GM21619 (cell line): ENCODE measurements around the gene FRG2B.
"Not testable (repeated sequence)": the region's sequence is repeated elsewhere in the genome, so short reads cannot be mapped to it uniquely, and the experiment has no call there.

Experiments
- ATAC-seq: cut with Tn5 transposase; IDR thresholded peaks from one replicate; pipeline ENCODE4 v1.9.1; 2021; ENCODE audit not compliant: unreplicated experiment

The FRG2B gene

DNA sequence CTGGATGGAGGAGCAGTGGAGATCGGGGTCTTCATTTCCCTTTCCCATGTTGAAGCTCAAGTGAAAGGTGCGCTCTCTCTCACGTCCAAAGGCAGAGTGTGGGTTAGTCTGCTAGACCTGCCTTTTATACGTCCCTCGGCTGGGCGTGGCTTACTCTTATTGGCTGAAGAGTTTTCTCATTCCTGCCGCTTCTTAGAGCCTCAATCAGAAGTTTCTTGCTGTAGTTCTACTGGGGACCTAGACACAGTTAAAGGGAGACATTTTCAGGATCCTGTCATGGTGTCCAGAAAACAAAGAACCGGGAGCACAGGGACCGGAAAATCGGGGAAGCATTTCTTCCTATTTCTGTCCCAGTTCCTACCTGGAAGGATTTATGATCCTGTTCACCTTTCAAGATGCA lies at the start of gene FRG2B:
TSS of gene FRG2B (minus strand) at position 101 of the 400 bp plus-strand sequence. CDS start at position 48, 53 bp downstream.
- ATAC-seq, result not testable (repeated sequence)

DNA sequence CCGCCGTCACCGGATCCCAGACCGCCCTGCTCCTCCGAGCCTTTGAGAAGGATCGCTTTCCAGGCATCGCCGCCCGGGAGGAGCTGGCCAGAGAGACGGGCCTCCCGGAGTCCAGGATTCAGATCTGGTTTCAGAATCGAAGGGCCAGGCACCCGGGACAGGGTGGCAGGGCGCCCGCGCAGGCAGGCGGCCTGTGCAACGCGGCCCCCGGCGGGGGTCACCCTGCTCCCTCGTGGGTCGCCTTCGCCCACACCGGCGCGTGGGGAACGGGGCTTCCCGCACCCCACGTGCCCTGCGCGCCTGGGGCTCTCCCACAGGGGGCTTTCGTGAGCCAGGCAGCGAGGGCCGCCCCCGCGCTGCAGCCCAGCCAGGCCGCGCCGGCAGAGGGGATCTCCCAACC lies 40.9 kb upstream of the FRG2B start:
- not testable (repeated sequence) for ATAC-seq

GRCh38 chr10:133663544-133664160 lies 37.1 kb upstream of the FRG2B start:
- ATAC-seq, result not testable (repeated sequence)

- not testable (repeated sequence) for ATAC-seq
Measured at GRCh38 chr10:133661122-133661521, 34.5 kb upstream of the FRG2B start.

- not testable (repeated sequence) for ATAC-seq
Measured at GRCh38 chr10:133660516-133660915, 33.9 kb upstream of the FRG2B start.

DNA sequence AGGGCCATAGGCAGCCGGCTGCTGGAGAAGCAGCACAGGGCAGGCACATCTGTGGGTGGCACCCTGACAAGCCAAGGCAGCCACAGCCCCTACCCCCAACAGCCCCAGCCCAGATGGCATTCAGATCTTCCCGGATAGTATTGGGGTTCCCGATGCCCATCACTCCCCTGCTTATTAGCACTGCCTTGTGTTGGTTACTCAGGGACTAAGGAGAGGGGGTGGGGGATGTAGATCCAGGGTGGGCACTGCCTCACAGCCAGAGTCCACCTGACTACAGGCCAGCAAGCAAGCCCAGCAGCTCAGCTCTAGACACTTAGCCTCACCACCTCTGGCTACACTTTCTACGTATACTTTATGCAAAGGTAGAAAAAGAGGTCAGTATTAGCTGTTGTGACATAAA lies 30.7 kb upstream of the FRG2B start:
- ATAC-seq, result not testable (repeated sequence)

DNA sequence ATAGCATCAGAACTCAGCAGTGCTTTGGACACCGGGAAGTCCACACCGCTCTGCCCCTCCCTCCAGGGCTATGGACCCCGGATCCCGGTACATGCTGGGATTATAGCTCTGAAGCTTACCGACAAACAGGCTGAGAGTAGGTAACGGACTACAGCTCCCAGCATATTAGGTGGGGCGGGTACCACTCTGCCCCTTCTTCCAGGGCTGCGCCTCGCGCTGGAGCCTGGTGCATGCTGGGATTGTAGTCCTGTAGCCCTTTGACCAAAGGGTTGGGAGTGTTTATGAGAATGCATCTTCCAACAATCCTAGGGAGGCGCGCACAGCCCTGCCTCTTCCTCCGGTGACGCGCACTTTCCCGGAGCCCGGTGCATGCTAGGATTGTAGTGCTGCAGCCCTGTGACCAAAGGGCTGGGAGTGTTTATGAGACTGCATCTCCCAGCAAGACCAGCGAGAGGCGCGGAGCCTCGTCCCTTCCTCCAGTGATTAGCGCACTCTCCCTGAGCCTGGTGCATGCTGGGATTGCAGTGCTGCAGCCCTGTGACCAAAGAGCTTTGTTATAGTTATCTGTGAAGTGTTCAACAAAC lies 22.4 kb upstream of the FRG2B start:
- ATAC-seq, result not testable (repeated sequence)

DNA sequence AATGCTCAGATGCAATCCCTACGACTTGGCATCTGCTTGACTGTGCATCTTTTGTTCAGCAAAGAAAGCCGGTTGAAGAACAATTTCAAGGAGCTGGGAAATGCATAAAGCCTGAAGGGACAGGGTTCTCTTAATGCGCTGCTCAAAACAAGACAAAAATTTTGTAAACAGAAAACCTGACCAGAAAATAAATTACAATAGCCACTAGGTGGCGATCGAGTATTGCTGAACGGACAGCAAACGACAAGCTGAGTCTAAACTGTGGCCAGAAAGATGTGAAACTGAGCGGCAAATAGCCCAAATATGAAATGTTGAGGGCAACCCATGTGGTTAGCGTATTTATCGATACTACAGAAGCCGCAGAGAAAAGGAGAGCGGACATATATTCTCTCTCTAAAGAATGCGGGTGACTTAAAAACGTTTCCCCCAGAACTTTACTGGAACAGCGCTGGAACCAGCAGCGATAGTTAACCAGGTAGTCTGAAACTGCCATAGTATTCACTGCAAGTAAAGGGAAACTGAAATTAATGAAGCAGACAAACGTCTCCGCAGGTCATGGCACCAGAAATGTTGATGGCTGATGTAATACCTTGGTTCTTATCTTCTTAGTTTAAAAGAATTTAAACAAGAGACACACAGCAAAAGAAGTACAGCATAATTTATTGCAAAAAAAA lies 20.6 kb upstream of the FRG2B start:
- peak; percentile 93 for ATAC-seq

DNA sequence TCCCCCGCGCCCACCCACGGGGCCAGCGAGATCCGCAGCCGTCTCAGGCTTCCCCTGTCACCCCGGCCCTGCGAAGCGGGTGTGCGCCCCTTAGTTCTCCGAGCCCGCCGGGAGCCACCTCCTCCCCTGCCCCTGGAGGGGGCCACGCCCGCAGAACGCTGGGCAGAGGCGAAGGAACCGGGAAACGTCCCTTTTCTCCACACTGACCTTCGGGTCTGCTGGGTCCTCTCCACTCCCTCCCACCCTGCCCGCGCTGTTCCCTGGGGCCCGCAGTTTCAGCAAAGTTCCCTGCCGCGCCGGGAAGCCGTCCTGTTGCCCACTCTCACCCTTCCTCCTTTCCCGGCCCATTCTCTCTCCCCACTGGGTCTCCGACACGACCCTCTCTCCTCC lies 11.2 kb upstream of the FRG2B start:
- ATAC-seq, result not testable (repeated sequence)

- not testable (repeated sequence) for ATAC-seq
Measured at GRCh38 chr10:133637202-133637845, 10.7 kb upstream of the FRG2B start.

GRCh38 chr10:133630723-133631249 lies 4.2 kb upstream of the FRG2B start:
- ATAC-seq, result not testable (repeated sequence)

DNA sequence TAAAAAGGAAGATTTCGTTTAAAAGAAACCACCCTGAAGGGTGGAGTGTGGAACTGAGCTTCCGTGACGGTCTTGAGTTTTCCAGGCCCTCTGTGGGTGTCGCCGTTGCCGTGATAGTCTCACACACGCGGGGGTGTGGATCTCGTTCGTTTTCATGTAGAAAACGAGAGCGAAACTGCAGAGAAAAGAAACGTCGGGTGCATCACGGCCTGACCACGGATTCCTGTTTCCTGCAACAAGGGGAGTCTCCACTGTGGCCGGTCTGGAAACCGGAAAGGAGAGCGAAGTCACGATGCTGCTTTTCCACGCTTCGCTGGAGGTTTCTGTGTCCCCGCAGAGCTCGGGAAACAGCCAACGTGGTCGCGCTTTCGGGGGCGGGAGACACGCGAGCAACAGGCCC lies 4.1 kb downstream of the FRG2B start:
- not testable (repeated sequence) for ATAC-seq

- ATAC-seq, result no peak
Measured at GRCh38 chr10:133618851-133619250, 7.7 kb downstream of the FRG2B start.

GRCh38 chr10:133617196-133617595 lies 9.4 kb downstream of the FRG2B start:
- no peak for ATAC-seq

- ATAC-seq, result no peak
Measured at GRCh38 chr10:133616371-133617130, 10.0 kb downstream of the FRG2B start.

DNA sequence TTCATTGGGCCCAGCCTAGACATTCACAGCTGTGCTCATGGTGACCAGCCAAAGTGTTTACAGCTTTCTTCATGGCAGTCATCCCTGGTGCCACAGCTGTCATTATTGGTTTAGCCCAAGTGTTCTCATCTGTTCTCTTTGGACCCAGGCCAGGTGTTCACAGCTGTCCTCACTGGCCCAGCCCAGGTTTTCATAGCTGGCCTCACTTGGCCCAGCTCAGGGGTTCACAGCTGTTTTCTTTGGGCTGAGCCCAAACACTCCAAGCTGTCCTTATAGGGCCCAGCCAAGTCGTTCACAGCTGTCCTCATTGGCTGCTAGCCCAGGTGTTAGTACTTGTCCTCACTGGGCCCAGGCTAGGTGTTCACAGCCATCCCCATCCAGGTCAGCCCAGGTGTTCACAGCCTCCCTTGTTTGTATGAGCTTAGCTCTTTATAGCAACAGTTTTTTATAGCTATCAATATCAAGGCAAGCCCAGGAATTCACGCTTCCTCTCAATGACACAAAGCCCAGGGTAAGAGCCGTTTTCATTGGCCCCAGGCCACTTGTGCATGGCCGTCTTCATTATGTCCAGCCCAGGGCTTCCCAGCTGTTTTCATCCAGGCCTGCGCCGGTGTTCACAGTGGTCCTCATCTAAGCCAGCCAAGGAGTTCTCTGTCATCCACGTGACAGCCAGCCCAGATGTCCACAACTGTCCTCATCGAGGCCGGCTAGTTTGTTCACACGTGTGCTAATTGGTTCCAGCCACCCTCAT lies 11.6 kb downstream of the FRG2B start:
- no peak for ATAC-seq

DNA sequence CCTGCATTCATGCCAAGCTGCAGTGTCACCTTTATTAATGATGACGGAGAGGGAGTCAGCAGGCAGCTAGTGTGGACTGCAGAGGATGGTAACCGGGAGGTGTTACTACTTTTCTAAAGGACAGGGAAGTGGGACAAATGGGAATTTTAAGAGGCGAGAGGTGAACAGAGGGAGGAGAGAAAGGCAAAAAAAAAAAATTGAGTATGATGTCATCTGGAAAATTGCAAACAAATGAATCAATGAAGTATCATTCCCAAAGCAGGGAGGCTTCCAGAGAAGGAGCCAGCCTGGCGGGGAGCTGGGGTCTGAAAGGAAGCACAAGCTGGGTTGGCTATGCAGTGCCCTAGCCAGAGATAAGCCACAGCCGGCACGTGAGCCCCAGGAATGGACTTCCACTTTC lies 12.9 kb downstream of the FRG2B start:
- ATAC-seq, result no peak

DNA sequence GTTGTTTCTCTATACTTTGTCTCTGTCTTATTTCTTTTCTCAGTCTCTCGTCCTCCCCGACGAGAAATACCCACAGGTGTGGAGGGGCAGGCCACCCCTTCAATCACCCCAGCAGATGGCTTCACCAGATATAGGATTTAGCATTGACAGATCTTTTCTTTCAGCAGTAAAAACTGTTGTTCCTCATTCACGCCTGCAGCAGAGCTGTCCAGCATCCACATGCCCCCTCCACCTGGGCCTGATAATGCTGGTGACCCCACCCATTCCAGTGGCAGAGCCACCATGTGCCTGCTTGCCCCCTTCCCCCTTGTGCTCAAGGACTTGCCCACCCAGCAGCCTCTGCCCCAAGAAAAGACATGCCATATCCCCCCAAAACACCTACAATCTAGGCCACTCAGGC lies 15.5 kb downstream of the FRG2B start:
- no peak for ATAC-seq

- ATAC-seq, result no peak
Measured at GRCh38 chr10:133608855-133609254, 17.7 kb downstream of the FRG2B start.

- not testable (repeated sequence) for ATAC-seq
Measured at GRCh38 chr10:133603434-133603833, 23.2 kb downstream of the FRG2B start.
